GM19239 (cell line): ENCODE measurements around the gene TUBB4A.
A peak's percentile ranks its signal among the peaks of the same experiment; 100 is the strongest.
"Not testable (repeated sequence)": the region's sequence is repeated elsewhere in the genome, so short reads cannot be mapped to it uniquely, and the experiment has no call there.

Source experiments
- DNase-seq: peaks from one replicate; pipeline ENCODE4 v3.0.0; 2011; ENCODE audit warnings: low spot score; ENCODE audit not compliant: insufficient read length
- FAIRE-seq: peaks from 2 replicates; lab custom pipeline; 2011; peaks lifted over from hg19 to GRCh38; lab: Jason Lieb, UNC

Gene TUBB4A

GRCh38 chr19:6501740-6502648 lies at the start of gene TUBB4A:
Gene TUBB4A, minus strand, starts transcription at chr19:6502309. Its CDS starts 97 bp downstream, at chr19:6502212.
- FAIRE-seq (peak; percentile 56), DNase-seq (no peak)

- FAIRE-seq: no peak
- DNase-seq: no peak
Observed at GRCh38 chr19:6551091-6551490, 49.0 kb upstream of the TUBB4A start.

GRCh38 chr19:6550679-6551078 lies 48.6 kb upstream of the TUBB4A start:
- FAIRE-seq: not testable (repeated sequence)

GRCh38 chr19:6543866-6544347 lies 41.8 kb upstream of the TUBB4A start:
- peak; percentile 33 for FAIRE-seq

More at GRCh38 chr19:6550679-6551078, 48.6 kb upstream of the TUBB4A start:
- DNase-seq: not testable (repeated sequence)

GRCh38 chr19:6540918-6541689 lies 39.0 kb upstream of the TUBB4A start:
- no peak for FAIRE-seq
- DNase-seq: no peak

More at GRCh38 chr19:6543866-6544347, 41.8 kb upstream of the TUBB4A start:
- DNase-seq: no peak

GRCh38 chr19:6539514-6539913 lies 37.4 kb upstream of the TUBB4A start:
- FAIRE-seq (no peak), DNase-seq (no peak)

GRCh38 chr19:6535558-6536137 lies 33.5 kb upstream of the TUBB4A start:
- FAIRE-seq (no peak), DNase-seq (no peak)

- DNase-seq (no peak), FAIRE-seq (no peak)
Observed at GRCh38 chr19:6534451-6535093, 32.5 kb upstream of the TUBB4A start.

GRCh38 chr19:6533746-6534418 lies 31.8 kb upstream of the TUBB4A start:
- no peak for FAIRE-seq

GRCh38 chr19:6533000-6533328 lies 30.9 kb upstream of the TUBB4A start:
- no peak for DNase-seq
- FAIRE-seq: no peak

More at GRCh38 chr19:6533746-6534418, 31.8 kb upstream of the TUBB4A start:
- no peak for DNase-seq

GRCh38 chr19:6532244-6532999 lies 30.3 kb upstream of the TUBB4A start:
- FAIRE-seq (peak; percentile 90), DNase-seq (no peak)

GRCh38 chr19:6531956-6532243 lies 29.8 kb upstream of the TUBB4A start:
- FAIRE-seq: no peak
- no peak for DNase-seq

GRCh38 chr19:6531163-6531955 lies 29.2 kb upstream of the TUBB4A start:
- DNase-seq: no peak
- no peak for FAIRE-seq

GRCh38 chr19:6530386-6531162 lies 28.5 kb upstream of the TUBB4A start, which contains the start of gene TNFSF9:
Gene TNFSF9, plus strand, starts transcription at chr19:6531026. Its CDS starts 11 bp downstream, at chr19:6531037.
- DNase-seq: no peak
- FAIRE-seq: peak; percentile 92

- FAIRE-seq: peak; percentile 69
Observed at GRCh38 chr19:6529937-6530385, 27.9 kb upstream of the TUBB4A start.

GRCh38 chr19:6529351-6529750 lies 27.2 kb upstream of the TUBB4A start:
- no peak for DNase-seq
- FAIRE-seq: peak; percentile 84

More at GRCh38 chr19:6529937-6530385, 27.9 kb upstream of the TUBB4A start:
- DNase-seq: no peak

GRCh38 chr19:6528544-6529121 lies 26.5 kb upstream of the TUBB4A start:
- no peak for DNase-seq
- FAIRE-seq: peak; percentile 78
